Loucy (cell line): ENCODE measurements around the gene CDKN1A.

Experiments used
- H2AFZ ChIP-seq: fragments of 200-600 bp; sonication (generic); 2 replicates; pipeline ENCODE4 v1.6.0; 2016; ENCODE audit warnings: antibody characterized with exemption, mild to moderate bottlenecking, low read length, moderate library complexity
- H3F3A ChIP-seq: fragments of 200-600 bp; 2 replicates; pipeline ENCODE4 v1.6.0; 2016; ENCODE audit warnings: antibody characterized with exemption, low read depth, mild to moderate bottlenecking
- H3K27me3 ChIP-seq: fragments of 200-600 bp; sonication (generic); 2 replicates; pipeline ENCODE4 v1.6.1; 2014; ENCODE audit warnings: low read length, mild to moderate bottlenecking; ENCODE audit not compliant: insufficient read depth, poor library complexity, severe bottlenecking
- H3K36me3 ChIP-seq: fragments of 200-600 bp; sonication (generic); 2 replicates; pipeline ENCODE4 v1.6.1; 2016; ENCODE audit warnings: low read length; ENCODE audit not compliant: insufficient read depth
- H3K4me1 ChIP-seq: fragments of 200-600 bp; sonication (generic); 2 replicates; pipeline ENCODE4 v1.5.1; 2014; ENCODE audit warnings: low read length, mild to moderate bottlenecking; ENCODE audit not compliant: insufficient read depth, poor library complexity, severe bottlenecking
- H3K4me2 ChIP-seq: fragments of 200-600 bp; sonication (generic); 2 replicates; pipeline ENCODE4 v1.6.0; 2014; ENCODE audit warnings: antibody characterized with exemption, low read length, low read depth, mild to moderate bottlenecking; ENCODE audit not compliant: poor library complexity, severe bottlenecking
- H3K4me3 ChIP-seq: fragments of 200-600 bp; sonication (generic); 2 replicates; pipeline ENCODE4 v1.5.1; 2014; ENCODE audit warnings: low read length, mild to moderate bottlenecking, mixed read lengths; ENCODE audit not compliant: poor library complexity, severe bottlenecking
- H3K79me2 ChIP-seq: fragments of 200-600 bp; sonication (generic); 2 replicates; pipeline ENCODE4 v1.6.1; 2014; ENCODE audit warnings: low read length; ENCODE audit not compliant: insufficient read depth
- H3K9ac ChIP-seq: fragments of 200-600 bp; sonication (generic); 2 replicates; pipeline ENCODE4 v1.6.0; 2014; ENCODE audit warnings: mild to moderate bottlenecking, low read depth, low read length, moderate library complexity; ENCODE audit not compliant: poor library complexity, severe bottlenecking
- H3K9me2 ChIP-seq: fragments of 200-600 bp; sonication (generic); replicated peaks from 2 replicates; pipeline ENCODE4 v1.6.1; 2016; ENCODE audit warnings: low read depth, low read length, mixed read lengths
- H3K9me3 ChIP-seq: fragments of 200-600 bp; sonication (generic); 2 replicates; pipeline ENCODE4 v1.6.1; 2014; ENCODE audit warnings: mild to moderate bottlenecking, antibody characterized with exemption, low read length, low read depth; ENCODE audit not compliant: insufficient read depth
- H4K20me1 ChIP-seq: fragments of 200-600 bp; sonication (generic); 2 replicates; pipeline ENCODE4 v1.6.0; 2014; ENCODE audit warnings: antibody characterized with exemption, low read length, mild to moderate bottlenecking; ENCODE audit not compliant: insufficient read depth, poor library complexity, severe bottlenecking
- EZH2phosphoT487 ChIP-seq: fragments of 200-600 bp; IDR thresholded peaks from 2 replicates; pipeline ENCODE4 v1.6.1; 2018; ENCODE audit warnings: antibody characterized with exemption, mild to moderate bottlenecking, moderate library complexity, borderline replicate concordance
- TF ChIP-seq, protein P1 (sequence below): fragments of 200-600 bp; sonication (generic); conservative IDR thresholded peaks from 2 replicates; pipeline ENCODE4 v1.5.1; 2014; ENCODE audit warnings: mild to moderate bottlenecking, antibody characterized with exemption, low read length

The CDKN1A gene

DNA sequence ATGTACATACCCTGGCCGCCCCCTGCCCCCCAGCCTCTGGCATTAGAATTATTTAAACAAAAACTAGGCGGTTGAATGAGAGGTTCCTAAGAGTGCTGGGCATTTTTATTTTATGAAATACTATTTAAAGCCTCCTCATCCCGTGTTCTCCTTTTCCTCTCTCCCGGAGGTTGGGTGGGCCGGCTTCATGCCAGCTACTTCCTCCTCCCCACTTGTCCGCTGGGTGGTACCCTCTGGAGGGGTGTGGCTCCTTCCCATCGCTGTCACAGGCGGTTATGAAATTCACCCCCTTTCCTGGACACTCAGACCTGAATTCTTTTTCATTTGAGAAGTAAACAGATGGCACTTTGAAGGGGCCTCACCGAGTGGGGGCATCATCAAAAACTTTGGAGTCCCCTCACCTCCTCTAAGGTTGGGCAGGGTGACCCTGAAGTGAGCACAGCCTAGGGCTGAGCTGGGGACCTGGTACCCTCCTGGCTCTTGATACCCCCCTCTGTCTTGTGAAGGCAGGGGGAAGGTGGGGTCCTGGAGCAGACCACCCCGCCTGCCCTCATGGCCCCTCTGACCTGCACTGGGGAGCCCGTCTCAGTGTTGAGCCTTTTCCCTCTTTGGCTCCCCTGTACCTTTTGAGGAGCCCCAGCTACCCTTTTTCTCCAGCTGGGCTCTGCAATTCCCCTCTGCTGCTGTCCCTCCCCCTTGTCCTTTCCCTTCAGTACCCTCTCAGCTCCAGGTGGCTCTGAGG is 7.6 kb downstream of the CDKN1A start:
- no peak overlapping the region for H3K4me2 ChIP-seq
- H4K20me1 ChIP-seq = no peaks in the 10 kb centered on the region
- no peak overlapping the region for H2AFZ ChIP-seq
- peaks cover 17% of the 10 kb centered on the region; the same call in 1 of the 2 replicates for H3K79me2 ChIP-seq
- H3K4me1 ChIP-seq = peaks cover 19% of the 10 kb centered on the region
- peaks cover 6% of the 10 kb centered on the region; the same call in 1 of the 2 replicates for H3K36me3 ChIP-seq
- no peaks in the 10 kb centered on the region for H3F3A ChIP-seq
- no peak for TF ChIP-seq EZH2phosphoT487
- TF ChIP-seq, protein P1, sequence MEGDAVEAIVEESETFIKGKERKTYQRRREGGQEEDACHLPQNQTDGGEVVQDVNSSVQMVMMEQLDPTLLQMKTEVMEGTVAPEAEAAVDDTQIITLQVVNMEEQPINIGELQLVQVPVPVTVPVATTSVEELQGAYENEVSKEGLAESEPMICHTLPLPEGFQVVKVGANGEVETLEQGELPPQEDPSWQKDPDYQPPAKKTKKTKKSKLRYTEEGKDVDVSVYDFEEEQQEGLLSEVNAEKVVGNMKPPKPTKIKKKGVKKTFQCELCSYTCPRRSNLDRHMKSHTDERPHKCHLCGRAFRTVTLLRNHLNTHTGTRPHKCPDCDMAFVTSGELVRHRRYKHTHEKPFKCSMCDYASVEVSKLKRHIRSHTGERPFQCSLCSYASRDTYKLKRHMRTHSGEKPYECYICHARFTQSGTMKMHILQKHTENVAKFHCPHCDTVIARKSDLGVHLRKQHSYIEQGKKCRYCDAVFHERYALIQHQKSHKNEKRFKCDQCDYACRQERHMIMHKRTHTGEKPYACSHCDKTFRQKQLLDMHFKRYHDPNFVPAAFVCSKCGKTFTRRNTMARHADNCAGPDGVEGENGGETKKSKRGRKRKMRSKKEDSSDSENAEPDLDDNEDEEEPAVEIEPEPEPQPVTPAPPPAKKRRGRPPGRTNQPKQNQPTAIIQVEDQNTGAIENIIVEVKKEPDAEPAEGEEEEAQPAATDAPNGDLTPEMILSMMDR = no peak
- H3K9me2 ChIP-seq = no peaks in the 10 kb centered on the region
- H3K27me3 ChIP-seq = no peaks in the 10 kb centered on the region
- H3K9me3 ChIP-seq = no peaks in the 10 kb centered on the region
- no peak overlapping the region for H3K4me3 ChIP-seq
- H3K9ac ChIP-seq = no peak overlapping the region

DNA sequence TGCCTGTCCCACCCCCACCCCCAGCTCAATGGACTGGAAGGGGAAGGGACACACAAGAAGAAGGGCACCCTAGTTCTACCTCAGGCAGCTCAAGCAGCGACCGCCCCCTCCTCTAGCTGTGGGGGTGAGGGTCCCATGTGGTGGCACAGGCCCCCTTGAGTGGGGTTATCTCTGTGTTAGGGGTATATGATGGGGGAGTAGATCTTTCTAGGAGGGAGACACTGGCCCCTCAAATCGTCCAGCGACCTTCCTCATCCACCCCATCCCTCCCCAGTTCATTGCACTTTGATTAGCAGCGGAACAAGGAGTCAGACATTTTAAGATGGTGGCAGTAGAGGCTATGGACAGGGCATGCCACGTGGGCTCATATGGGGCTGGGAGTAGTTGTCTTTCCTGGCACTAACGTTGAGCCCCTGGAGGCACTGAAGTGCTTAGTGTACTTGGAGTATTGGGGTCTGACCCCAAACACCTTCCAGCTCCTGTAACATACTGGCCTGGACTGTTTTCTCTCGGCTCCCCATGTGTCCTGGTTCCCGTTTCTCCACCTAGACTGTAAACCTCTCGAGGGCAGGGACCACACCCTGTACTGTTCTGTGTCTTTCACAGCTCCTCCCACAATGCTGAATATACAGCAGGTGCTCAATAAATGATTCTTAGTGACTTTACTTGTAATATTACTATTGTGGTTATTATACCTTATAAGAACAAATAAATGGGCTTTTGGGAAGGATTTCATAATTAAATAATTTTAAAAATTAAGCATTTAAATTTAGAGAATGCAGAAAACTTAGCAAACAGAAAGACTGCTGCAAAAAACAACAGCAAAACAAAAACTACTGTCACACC is 8.4 kb downstream of the CDKN1A start:
- Histone ChIP-seq H3K9ac (no peak overlapping the region), H3K36me3 (peaks cover 6% of the 10 kb centered on the region; the same call in 1 of the 2 replicates), H3K4me3 (no peak overlapping the region), H4K20me1 (no peaks in the 10 kb centered on the region), H3F3A (no peaks in the 10 kb centered on the region), H3K9me3 (no peaks in the 10 kb centered on the region), H3K79me2 (peaks cover 16% of the 10 kb centered on the region; the same call in 1 of the 2 replicates), H3K27me3 (no peaks in the 10 kb centered on the region), H3K9me2 (no peaks in the 10 kb centered on the region), H2AFZ (no peak overlapping the region), H3K4me1 (peaks cover 21% of the 10 kb centered on the region), H3K4me2 (no peak overlapping the region)
- TF ChIP-seq, protein P1 = no peak
- no peak for TF ChIP-seq EZH2phosphoT487

DNA sequence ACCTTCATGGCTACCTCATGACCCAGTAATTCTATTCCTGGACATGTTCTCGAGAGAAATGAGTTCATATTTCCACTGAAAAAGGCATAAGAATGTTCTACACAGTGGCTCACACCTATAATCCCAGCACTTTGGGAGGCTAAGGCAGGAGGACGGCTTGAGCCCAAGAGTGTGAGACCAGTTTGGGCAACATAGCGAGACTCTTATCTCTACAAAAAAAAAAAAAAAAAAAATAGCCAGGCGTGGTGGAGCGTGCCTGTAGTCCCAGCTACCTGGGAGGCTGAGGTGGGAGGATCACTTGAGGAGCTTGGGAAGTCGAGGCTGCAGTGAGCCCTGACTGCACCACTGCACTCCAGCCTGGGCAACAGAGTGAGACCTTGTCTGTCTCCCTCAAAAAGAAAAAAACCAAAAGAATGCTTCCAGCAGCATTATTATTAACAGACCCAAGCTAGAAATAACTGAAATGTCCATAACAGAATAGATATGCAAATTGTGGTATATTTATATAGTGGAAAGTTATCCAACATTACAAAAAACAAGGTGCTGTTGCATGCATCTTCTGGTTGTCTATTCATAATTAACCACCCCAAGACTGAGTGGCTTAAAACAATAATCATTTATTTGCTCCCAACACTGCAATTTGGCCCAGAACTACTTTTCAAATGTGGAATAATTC is 9.7 kb downstream of the CDKN1A start:
- TF ChIP-seq EZH2phosphoT487 = no peak
- Histone ChIP-seq H3F3A (no peaks in the 10 kb centered on the region), H3K4me3 (no peak overlapping the region), H3K9ac (no peak overlapping the region), H3K27me3 (no peaks in the 10 kb centered on the region), H3K36me3 (peaks cover 6% of the 10 kb centered on the region; the same call in 1 of the 2 replicates), H3K4me1 (peaks cover 19% of the 10 kb centered on the region), H3K9me3 (no peaks in the 10 kb centered on the region), H3K9me2 (no peaks in the 10 kb centered on the region), H3K79me2 (peaks cover 5% of the 10 kb centered on the region; the same call in 1 of the 2 replicates), H2AFZ (no peak overlapping the region), H4K20me1 (no peaks in the 10 kb centered on the region), H3K4me2 (no peak overlapping the region)
